HepG2 (cell line): ENCODE data around the gene KRTAP10-2. TPM values are rescaled to one million over a fixed set of nuclear protein-coding genes. Genes with fewer than 3 reads are reported as not detected.
A peak's percentile ranks its signal among the peaks of the same experiment; 100 is the strongest.

Experiments
- ELK4 ChIP-seq: sonication (generic); formaldehyde crosslinking; IDR thresholded peaks from 2 replicates; pipeline ENCODE4 v1.9.0; 2021; ENCODE audit warnings: missing genetic modification reagents, borderline replicate concordance
- FOXO1 ChIP-seq: sonication (generic); formaldehyde crosslinking; IDR thresholded peaks from 2 replicates; pipeline ENCODE4 v1.4.0; 2020; ENCODE audit warnings: missing genetic modification reagents
- HIVEP1 ChIP-seq: sonication (generic); formaldehyde crosslinking; IDR thresholded peaks from 2 replicates; pipeline ENCODE4 v1.4.0; 2020; ENCODE audit warnings: mild to moderate bottlenecking, missing genetic modification reagents
- MED13 ChIP-seq: sonication (generic); formaldehyde crosslinking; IDR thresholded peaks from 2 replicates; pipeline ENCODE4 v1.5.0; 2020; ENCODE audit warnings: missing genetic modification reagents
- SMYD3 ChIP-seq: sonication (generic); formaldehyde crosslinking; IDR thresholded peaks from 2 replicates; pipeline ENCODE4 v1.8.1; 2023; ENCODE audit warnings: mild to moderate bottlenecking, missing genetic modification reagents
- SP5 ChIP-seq: IDR thresholded peaks from 2 replicates; pipeline ENCODE4 v1.6.1; 2016; ENCODE audit warnings: low read depth, borderline replicate concordance
- TGIF2 ChIP-seq: IDR thresholded peaks from 2 replicates; pipeline ENCODE4 v1.6.1; 2016; ENCODE audit warnings: control low read depth, missing compliant biosample characterization
- ZNF224 ChIP-seq: sonication (generic); formaldehyde crosslinking; IDR thresholded peaks from 2 replicates; pipeline ENCODE4 v1.5.0; 2020; ENCODE audit warnings: mild to moderate bottlenecking, missing genetic modification reagents
- ZNF343 ChIP-seq: sonication (generic); formaldehyde crosslinking; IDR thresholded peaks from 2 replicates; pipeline ENCODE4 v1.4.0; 2020; ENCODE audit warnings: mild to moderate bottlenecking, missing genetic modification reagents
- polyA plus RNA-seq, 8 experiments: library from polyadenylated mRNA; depleted of rRNA in 3 of 8; stranded (reverse) in 7 of 8; unstranded in 1 of 8; fragments of >200 nt; fragmentation: Illumina TruSeq in 4 of 8; extraction: Trizol in 4 of 8; gene quantifications; 2 replicates each; pipeline versions ENCODE4 v1.2.1 to v1.2.3, GENCODE V29; 2011 to 2016; ENCODE audit warnings: low read depth in 4 of 8, missing spikeins in 1 of 8, mixed read lengths in 1 of 8; ENCODE audit not compliant: insufficient read depth in 1 of 8
- total RNA-seq, 5 experiments: library from RNA; depleted of rRNA; stranded (reverse); fragments of >200 nt; fragmentation: Illumina TruSeq; extraction: Trizol; gene quantifications; 2 replicates each; pipeline ENCODE4 v1.2.3, GENCODE V29; 2016; ENCODE audit warnings: low read depth in 1 of 5
- TF ChIP-seq, protein P1 (sequence below): sonication (generic); formaldehyde crosslinking; IDR thresholded peaks from one replicate; pipeline ENCODE4 v1.5.1; 2020; ENCODE audit warnings: mild to moderate bottlenecking, missing genetic modification reagents; ENCODE audit errors: not compliant biosample characterization
- TF ChIP-seq, protein P2 (sequence below), 2 experiments: sonication (generic) in 1 of 2; formaldehyde crosslinking in 1 of 2; IDR thresholded peaks; 2 replicates each; pipeline versions ENCODE4 v1.5.1 to v1.6.1; 2011 to 2020; ENCODE audit warnings: borderline replicate concordance in 1 of 2, low read depth in 1 of 2, low read length in 1 of 2, mild to moderate bottlenecking in 1 of 2, missing genetic modification reagents in 1 of 2, moderate library complexity in 1 of 2
- TF ChIP-seq, protein P3 (sequence below): sonication (generic); formaldehyde crosslinking; IDR thresholded peaks from 2 replicates; pipeline ENCODE4 v1.8.0; 2023; ENCODE audit warnings: mild to moderate bottlenecking, missing genetic modification reagents
- TF ChIP-seq, protein P4 (sequence below): sonication (generic); formaldehyde crosslinking; IDR thresholded peaks from 2 replicates; pipeline ENCODE4 v1.8.1; 2023; ENCODE audit warnings: mild to moderate bottlenecking, moderate library complexity, missing genetic modification reagents

KRTAP10-2 gene
- total and polyA plus RNA-seq, 2 of the 13 experiments (the other 11 are each of a cell fraction or from before 2014, with no cell fraction given), result not detected

- TF ChIP-seq, protein P1, sequence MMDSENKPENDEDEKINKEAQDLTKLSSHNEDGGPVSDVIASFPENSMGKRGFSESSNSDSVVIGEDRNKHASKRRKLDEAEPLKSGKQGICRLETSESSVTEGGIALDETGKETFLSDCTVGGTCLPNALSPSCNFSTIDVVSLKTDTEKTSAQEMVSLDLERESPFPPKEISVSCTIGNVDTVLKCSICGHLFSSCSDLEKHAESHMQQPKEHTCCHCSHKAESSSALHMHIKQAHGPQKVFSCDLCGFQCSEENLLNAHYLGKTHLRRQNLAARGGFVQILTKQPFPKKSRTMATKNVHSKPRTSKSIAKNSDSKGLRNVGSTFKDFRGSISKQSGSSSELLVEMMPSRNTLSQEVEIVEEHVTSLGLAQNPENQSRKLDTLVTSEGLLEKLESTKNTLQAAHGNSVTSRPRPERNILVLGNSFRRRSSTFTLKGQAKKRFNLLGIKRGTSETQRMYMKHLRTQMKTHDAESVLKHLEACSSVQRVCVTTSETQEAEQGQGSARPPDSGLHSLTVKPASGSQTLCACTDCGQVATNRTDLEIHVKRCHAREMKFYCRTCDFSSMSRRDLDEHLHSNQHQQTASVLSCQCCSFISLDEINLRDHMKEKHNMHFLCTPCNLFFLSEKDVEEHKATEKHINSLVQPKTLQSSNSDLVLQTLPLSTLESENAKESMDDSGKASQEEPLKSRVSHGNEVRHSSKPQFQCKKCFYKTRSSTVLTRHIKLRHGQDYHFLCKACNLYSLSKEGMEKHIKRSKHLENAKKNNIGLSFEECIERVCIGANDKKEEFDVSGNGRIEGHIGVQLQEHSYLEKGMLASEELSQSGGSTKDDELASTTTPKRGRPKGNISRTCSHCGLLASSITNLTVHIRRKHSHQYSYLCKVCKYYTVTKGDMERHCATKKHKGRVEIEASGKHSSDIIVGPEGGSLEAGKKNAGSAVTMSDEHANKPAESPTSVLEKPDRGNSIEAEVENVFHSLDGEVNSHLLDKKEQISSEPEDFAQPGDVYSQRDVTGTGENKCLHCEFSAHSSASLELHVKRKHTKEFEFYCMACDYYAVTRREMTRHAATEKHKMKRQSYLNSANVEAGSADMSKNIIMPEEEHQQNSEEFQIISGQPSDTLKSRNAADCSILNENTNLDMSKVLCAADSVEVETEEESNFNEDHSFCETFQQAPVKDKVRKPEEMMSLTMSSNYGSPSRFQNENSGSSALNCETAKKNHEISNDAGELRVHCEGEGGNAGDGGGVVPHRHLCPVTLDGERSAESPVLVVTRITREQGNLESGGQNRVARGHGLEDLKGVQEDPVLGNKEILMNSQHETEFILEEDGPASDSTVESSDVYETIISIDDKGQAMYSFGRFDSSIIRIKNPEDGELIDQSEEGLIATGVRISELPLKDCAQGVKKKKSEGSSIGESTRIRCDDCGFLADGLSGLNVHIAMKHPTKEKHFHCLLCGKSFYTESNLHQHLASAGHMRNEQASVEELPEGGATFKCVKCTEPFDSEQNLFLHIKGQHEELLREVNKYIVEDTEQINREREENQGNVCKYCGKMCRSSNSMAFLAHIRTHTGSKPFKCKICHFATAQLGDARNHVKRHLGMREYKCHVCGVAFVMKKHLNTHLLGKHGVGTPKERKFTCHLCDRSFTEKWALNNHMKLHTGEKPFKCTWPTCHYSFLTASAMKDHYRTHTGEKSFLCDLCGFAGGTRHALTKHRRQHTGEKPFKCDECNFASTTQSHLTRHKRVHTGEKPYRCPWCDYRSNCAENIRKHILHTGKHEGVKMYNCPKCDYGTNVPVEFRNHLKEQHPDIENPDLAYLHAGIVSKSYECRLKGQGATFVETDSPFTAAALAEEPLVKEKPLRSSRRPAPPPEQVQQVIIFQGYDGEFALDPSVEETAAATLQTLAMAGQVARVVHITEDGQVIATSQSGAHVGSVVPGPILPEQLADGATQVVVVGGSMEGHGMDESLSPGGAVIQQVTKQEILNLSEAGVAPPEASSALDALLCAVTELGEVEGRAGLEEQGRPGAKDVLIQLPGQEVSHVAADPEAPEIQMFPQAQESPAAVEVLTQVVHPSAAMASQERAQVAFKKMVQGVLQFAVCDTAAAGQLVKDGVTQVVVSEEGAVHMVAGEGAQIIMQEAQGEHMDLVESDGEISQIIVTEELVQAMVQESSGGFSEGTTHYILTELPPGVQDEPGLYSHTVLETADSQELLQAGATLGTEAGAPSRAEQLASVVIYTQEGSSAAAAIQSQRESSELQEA (CRISPR knock-in tag), result no peak
- TF ChIP-seq, protein P2, sequence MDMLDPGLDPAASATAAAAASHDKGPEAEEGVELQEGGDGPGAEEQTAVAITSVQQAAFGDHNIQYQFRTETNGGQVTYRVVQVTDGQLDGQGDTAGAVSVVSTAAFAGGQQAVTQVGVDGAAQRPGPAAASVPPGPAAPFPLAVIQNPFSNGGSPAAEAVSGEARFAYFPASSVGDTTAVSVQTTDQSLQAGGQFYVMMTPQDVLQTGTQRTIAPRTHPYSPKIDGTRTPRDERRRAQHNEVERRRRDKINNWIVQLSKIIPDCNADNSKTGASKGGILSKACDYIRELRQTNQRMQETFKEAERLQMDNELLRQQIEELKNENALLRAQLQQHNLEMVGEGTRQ (IDR thresholded peaks at IDR 0.05; ENCODE audit: low read depth, low read length), result no peak
- TF ChIP-seq, protein P2 (CRISPR knock-in tag; IDR thresholded peaks at IDR 0.05; ENCODE audit: borderline replicate concordance), result peak; percentile 26; the same call in 1 of the 2 replicates
- TF ChIP-seq ZNF343 (CRISPR knock-in tag) (no peak), FOXO1 (CRISPR knock-in tag) (no peak), MED13 (no peak), TGIF2 (CRISPR knock-in tag) (peak; percentile 85; the same call in 1 of the 2 replicates), ELK4 (CRISPR knock-in tag) (no peak), ZNF224 (CRISPR knock-in tag) (0 out of 2 replicates have a peak, but pooled peaks have one; percentile 43), SP5 (CRISPR knock-in tag) (no peak), HIVEP1 (CRISPR knock-in tag) (no peak), SMYD3 (CRISPR knock-in tag) (no peak)
- TF ChIP-seq, protein P3, sequence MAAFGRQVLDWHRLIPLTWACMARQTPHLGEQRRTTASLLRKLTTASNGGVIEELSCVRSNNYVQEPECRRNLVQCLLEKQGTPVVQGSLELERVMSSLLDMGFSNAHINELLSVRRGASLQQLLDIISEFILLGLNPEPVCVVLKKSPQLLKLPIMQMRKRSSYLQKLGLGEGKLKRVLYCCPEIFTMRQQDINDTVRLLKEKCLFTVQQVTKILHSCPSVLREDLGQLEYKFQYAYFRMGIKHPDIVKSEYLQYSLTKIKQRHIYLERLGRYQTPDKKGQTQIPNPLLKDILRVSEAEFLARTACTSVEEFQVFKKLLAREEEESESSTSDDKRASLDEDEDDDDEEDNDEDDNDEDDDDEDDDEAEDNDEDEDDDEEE (CRISPR knock-in tag), result no peak
- TF ChIP-seq, protein P4, sequence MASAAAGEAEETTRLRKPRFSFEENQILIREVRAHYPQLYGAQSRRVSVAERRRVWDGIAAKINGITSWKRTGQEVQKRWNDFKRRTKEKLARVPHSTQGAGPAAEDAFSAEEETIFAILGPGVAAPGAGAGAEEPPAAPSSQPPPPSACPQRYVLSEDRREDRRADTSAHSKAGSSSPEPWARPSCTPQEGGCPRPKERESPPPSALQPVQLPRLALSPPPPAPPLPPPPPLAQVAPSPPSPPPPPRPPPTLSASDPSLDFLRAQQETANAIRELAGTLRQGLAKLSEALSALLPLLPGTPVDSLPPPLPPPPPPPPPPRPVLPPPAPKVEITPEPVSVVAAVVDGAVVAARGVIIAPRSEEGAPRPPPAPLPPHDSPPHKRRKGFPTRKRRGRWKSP (CRISPR knock-in tag), result no peak
Measured at GRCh38 chr21:44506279-44507255, 44.7 kb downstream of the KRTAP10-2 start (continued).
